ENCODE results near the gene MAML2.

Gene MAML2

DNA sequence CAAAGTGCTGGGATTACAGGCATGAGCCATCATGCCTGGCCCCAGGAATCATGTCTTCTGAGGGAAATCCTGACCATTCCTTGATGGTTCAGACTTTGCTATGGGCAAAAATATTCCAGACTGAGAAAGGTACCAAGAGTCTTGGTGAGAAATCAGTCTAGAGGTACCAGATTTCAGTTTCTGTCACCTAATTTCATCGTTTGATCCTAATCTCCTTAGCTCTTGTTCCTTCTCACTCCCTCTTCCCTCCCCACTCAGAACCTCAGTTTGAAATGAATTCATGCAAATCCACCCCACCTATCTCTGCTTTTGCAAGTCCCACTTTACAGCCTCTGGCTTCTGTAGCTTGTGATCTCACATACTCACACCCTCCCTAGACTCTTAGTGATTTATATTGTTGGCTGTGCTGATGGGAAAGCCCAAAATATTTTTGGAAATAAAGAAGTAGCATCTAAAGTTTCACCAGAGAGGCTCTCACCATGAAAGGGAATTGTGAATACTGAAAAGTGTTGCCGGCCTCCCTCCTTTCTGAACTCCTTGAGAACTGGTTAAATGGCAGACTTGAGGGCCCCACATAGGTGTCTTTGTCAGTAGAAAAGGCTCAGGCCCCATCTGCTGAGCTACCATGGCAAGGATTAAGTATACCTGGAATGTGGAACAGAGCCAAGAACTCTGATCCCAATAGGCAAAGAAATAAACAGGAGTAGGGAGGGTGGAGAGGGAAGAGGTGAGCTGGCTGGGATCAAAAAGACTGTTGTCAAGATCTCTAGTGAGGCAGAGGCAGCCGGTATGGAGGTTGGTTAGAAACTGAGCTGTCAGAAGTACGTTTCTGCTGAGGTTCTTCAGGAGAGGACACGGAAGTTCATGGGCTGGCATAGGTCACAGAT is 228.6 kb downstream of the MAML2 start:
- no peak overlapping the region for H3K4me3 ChIP-seq (replicated peaks; ENCODE audit: insufficient read depth, low read length)
- H3K27me3 ChIP-seq (ENCODE audit: insufficient read depth, poor library complexity, severe bottlenecking), result no peaks in the 10 kb centered on the region
- no peak overlapping the region for H3K27ac ChIP-seq (replicated peaks)
- no peak for DNase-seq (ENCODE audit: low read depth in 1 of 2, low spot score in 1 of 2)
- TF ChIP-seq GABPA (IDR thresholded peaks at IDR 0.05; ENCODE audit: low read depth), result no peak
- TF ChIP-seq SPI1 (IDR thresholded peaks at IDR 0.05; ENCODE audit: borderline replicate concordance, low read depth), result no peak
- no peak for TF ChIP-seq POLR2AphosphoS5 (IDR thresholded peaks at IDR 0.05; ENCODE audit: low read depth)
- no peak for TF ChIP-seq CTCF (IDR thresholded peaks at IDR 0.05; ENCODE audit: insufficient read depth, low read length)
- TF ChIP-seq, protein P1, sequence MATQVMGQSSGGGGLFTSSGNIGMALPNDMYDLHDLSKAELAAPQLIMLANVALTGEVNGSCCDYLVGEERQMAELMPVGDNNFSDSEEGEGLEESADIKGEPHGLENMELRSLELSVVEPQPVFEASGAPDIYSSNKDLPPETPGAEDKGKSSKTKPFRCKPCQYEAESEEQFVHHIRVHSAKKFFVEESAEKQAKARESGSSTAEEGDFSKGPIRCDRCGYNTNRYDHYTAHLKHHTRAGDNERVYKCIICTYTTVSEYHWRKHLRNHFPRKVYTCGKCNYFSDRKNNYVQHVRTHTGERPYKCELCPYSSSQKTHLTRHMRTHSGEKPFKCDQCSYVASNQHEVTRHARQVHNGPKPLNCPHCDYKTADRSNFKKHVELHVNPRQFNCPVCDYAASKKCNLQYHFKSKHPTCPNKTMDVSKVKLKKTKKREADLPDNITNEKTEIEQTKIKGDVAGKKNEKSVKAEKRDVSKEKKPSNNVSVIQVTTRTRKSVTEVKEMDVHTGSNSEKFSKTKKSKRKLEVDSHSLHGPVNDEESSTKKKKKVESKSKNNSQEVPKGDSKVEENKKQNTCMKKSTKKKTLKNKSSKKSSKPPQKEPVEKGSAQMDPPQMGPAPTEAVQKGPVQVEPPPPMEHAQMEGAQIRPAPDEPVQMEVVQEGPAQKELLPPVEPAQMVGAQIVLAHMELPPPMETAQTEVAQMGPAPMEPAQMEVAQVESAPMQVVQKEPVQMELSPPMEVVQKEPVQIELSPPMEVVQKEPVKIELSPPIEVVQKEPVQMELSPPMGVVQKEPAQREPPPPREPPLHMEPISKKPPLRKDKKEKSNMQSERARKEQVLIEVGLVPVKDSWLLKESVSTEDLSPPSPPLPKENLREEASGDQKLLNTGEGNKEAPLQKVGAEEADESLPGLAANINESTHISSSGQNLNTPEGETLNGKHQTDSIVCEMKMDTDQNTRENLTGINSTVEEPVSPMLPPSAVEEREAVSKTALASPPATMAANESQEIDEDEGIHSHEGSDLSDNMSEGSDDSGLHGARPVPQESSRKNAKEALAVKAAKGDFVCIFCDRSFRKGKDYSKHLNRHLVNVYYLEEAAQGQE (IDR thresholded peaks at IDR 0.05; ENCODE audit: insufficient replicate concordance, low read depth), result no peak

- Histone ChIP-seq H3K27ac (replicated peaks) (no peak overlapping the region), H3K4me3 (replicated peaks; ENCODE audit: insufficient read depth, low read length) (no peak overlapping the region), H3K27me3 (ENCODE audit: insufficient read depth, poor library complexity, severe bottlenecking) (no peaks in the 10 kb centered on the region)
- TF ChIP-seq SPI1 (IDR thresholded peaks at IDR 0.05; ENCODE audit: borderline replicate concordance, low read depth), result no peak
- TF ChIP-seq, protein P1 (IDR thresholded peaks at IDR 0.05; ENCODE audit: insufficient replicate concordance, low read depth), result no peak
- TF ChIP-seq GABPA (IDR thresholded peaks at IDR 0.05; ENCODE audit: low read depth), result no peak
- no peak for TF ChIP-seq POLR2AphosphoS5 (IDR thresholded peaks at IDR 0.05; ENCODE audit: low read depth)
- TF ChIP-seq CTCF (IDR thresholded peaks at IDR 0.05; ENCODE audit: insufficient read depth, low read length), result no peak
- DNase-seq (ENCODE audit: low read depth in 1 of 2, low spot score in 1 of 2), result no peak
Observed at GRCh38 chr11:96113193-96113681, 229.8 kb downstream of the MAML2 start.

- TF ChIP-seq GABPA (IDR thresholded peaks at IDR 0.05; ENCODE audit: low read depth), result no peak
- no peak for TF ChIP-seq CTCF (IDR thresholded peaks at IDR 0.05; ENCODE audit: insufficient read depth, low read length)
- TF ChIP-seq, protein P1 (IDR thresholded peaks at IDR 0.05; ENCODE audit: insufficient replicate concordance, low read depth), result no peak
- TF ChIP-seq POLR2AphosphoS5 (IDR thresholded peaks at IDR 0.05; ENCODE audit: low read depth), result no peak
- TF ChIP-seq SPI1 (IDR thresholded peaks at IDR 0.05; ENCODE audit: borderline replicate concordance, low read depth), result no peak
- DNase-seq (ENCODE audit: low read depth in 1 of 2, low spot score in 1 of 2), result no peak
- H3K27ac ChIP-seq (replicated peaks), result no peak overlapping the region
- no peaks in the 10 kb centered on the region for H3K27me3 ChIP-seq (ENCODE audit: insufficient read depth, poor library complexity, severe bottlenecking)
- H3K4me3 ChIP-seq (replicated peaks; ENCODE audit: insufficient read depth, low read length), result no peak overlapping the region
Observed at GRCh38 chr11:96112192-96113128, 230.5 kb downstream of the MAML2 start.

Measured in HL-60 (cell line).